ENCODE results near the gene GTPBP4. TPM values are rescaled to one million over a fixed set of nuclear protein-coding genes. Genes with fewer than 3 reads are reported as not detected.

Gene GTPBP4
- total RNA-seq, 1 experiment from 2014 or later: 44.6 TPM

GRCh38 chr10:1024103-1024502 is 35.9 kb downstream of the GTPBP4 start:
- intact Hi-C loops (cut with micrococcal nuclease): no loop called here
- POLR2A ChIA-PET (ENCODE audit: unreplicated experiment): no interaction called here
- no peaks in the 10 kb centered on the region for H3F3A ChIP-seq (ENCODE audit: low read length, unreplicated experiment)
- CTCF ChIA-PET: no interaction called here
- H3K9ac ChIP-seq (ENCODE audit: low read length): no peak overlapping the region
- H2AFZ ChIP-seq (ENCODE audit: low read length): no peak overlapping the region
- H3K27me3 ChIP-seq (ENCODE audit: low read length): no peaks in the 10 kb centered on the region
- H3K36me3 ChIP-seq (ENCODE audit: low read depth, low read length): no peaks in the 10 kb centered on the region
- DNase-seq (no peak), ATAC-seq (no peak)
- H3K4me3 ChIP-seq (ENCODE audit: low read length): no peak overlapping the region
- no peak overlapping the region for H3K4me2 ChIP-seq (ENCODE audit: low read length)
- H3K9me3 ChIP-seq (ENCODE audit: low read length): no peaks in the 10 kb centered on the region
- BruUV-seq (replicated peaks): no TSS peak
- H3K4me1 ChIP-seq (ENCODE audit: insufficient read depth, low read length): no peaks in the 10 kb centered on the region
- no peaks in the 10 kb centered on the region for H4K20me1 ChIP-seq (ENCODE audit: low read length)
- no peak overlapping the region for H3K27ac ChIP-seq (ENCODE audit: low read length)
- TF ChIP-seq EZH2 (IDR thresholded peaks at IDR 0.05; ENCODE audit: low read length, unreplicated experiment): no peak
- TF ChIP-seq, protein P1, sequence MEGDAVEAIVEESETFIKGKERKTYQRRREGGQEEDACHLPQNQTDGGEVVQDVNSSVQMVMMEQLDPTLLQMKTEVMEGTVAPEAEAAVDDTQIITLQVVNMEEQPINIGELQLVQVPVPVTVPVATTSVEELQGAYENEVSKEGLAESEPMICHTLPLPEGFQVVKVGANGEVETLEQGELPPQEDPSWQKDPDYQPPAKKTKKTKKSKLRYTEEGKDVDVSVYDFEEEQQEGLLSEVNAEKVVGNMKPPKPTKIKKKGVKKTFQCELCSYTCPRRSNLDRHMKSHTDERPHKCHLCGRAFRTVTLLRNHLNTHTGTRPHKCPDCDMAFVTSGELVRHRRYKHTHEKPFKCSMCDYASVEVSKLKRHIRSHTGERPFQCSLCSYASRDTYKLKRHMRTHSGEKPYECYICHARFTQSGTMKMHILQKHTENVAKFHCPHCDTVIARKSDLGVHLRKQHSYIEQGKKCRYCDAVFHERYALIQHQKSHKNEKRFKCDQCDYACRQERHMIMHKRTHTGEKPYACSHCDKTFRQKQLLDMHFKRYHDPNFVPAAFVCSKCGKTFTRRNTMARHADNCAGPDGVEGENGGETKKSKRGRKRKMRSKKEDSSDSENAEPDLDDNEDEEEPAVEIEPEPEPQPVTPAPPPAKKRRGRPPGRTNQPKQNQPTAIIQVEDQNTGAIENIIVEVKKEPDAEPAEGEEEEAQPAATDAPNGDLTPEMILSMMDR (conservative IDR thresholded peaks at IDR 0.05; ENCODE audit: low read depth, low read length): no peak
- TF ChIP-seq EZH2phosphoT487 (IDR thresholded peaks at IDR 0.05; ENCODE audit: borderline replicate concordance, low read length): no peak
- no peaks in the 10 kb centered on the region for H3K9me2 ChIP-seq (replicated peaks; ENCODE audit: low read length)
- no peaks in the 10 kb centered on the region for H3K79me2 ChIP-seq (ENCODE audit: low read length)

DNA sequence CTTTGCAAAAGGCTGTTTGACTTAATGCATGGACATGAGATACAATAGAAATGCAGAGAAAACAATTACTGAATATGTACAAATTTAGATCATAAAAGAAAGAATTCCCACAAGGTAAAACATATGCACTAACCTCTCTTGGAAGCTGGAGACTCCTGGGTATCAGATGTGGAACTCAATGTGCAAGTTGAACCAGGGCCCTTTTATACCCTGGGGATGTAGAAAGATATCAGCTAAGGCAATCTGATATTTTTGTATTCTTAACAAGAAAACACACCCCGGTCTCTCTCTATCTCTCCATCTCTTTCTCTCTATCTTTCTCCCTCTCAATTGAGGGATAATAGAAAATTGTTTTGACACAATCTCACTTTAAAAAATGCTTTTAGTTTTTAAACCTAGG is 37.4 kb downstream of the GTPBP4 start, which contains the start of gene IDI2:
TSS of gene IDI2 (minus strand) at position 177 of the 400 bp plus-strand sequence. CDS start 1,136 bp downstream, outside the sequence.
- Histone ChIP-seq H3K36me3 (ENCODE audit: low read depth, low read length) (no peaks in the 10 kb centered on the region), H3F3A (ENCODE audit: low read length, unreplicated experiment) (no peaks in the 10 kb centered on the region), H4K20me1 (ENCODE audit: low read length) (no peaks in the 10 kb centered on the region), H3K9ac (ENCODE audit: low read length) (no peak within 1 kb of the TSS), H3K4me2 (ENCODE audit: low read length) (no peak within 1 kb of the TSS), H3K4me1 (ENCODE audit: insufficient read depth, low read length) (no peaks in the 10 kb centered on the region), H3K4me3 (ENCODE audit: low read length) (no peak within 1 kb of the TSS), H3K27me3 (ENCODE audit: low read length) (no peaks in the 10 kb centered on the region), H3K9me3 (ENCODE audit: low read length) (no peaks in the 10 kb centered on the region), H3K27ac (ENCODE audit: low read length) (no peak within 1 kb of the TSS), H3K9me2 (replicated peaks; ENCODE audit: low read length) (no peaks in the 10 kb centered on the region), H2AFZ (ENCODE audit: low read length) (no peak within 1 kb of the TSS), H3K79me2 (ENCODE audit: low read length) (no peaks in the 10 kb centered on the region)
- POLR2A ChIA-PET (ENCODE audit: unreplicated experiment): no interaction called here
- intact Hi-C loops (cut with micrococcal nuclease): no loop called here
- no TSS peak for BruUV-seq (replicated peaks)
- ATAC-seq (no peak), DNase-seq (no peak)
- TF ChIP-seq, protein P1 (conservative IDR thresholded peaks at IDR 0.05; ENCODE audit: low read depth, low read length): no peak
- TF ChIP-seq EZH2phosphoT487 (IDR thresholded peaks at IDR 0.05; ENCODE audit: borderline replicate concordance, low read length) (no peak), EZH2 (IDR thresholded peaks at IDR 0.05; ENCODE audit: low read length, unreplicated experiment) (no peak)
- CTCF ChIA-PET: no interaction called here

- BruUV-seq (replicated peaks): no TSS peak
- H3K79me2 ChIP-seq (ENCODE audit: low read length): no peaks in the 10 kb centered on the region
- ATAC-seq (no peak), DNase-seq (no peak)
- H3K9me2 ChIP-seq (replicated peaks; ENCODE audit: low read length): no peaks in the 10 kb centered on the region
- no peaks in the 10 kb centered on the region for H3K9me3 ChIP-seq (ENCODE audit: low read length)
- no peaks in the 10 kb centered on the region for H3F3A ChIP-seq (ENCODE audit: low read length, unreplicated experiment)
- H2AFZ ChIP-seq (ENCODE audit: low read length): no peak overlapping the region
- intact Hi-C loops (cut with micrococcal nuclease): no loop called here
- H3K4me2 ChIP-seq (ENCODE audit: low read length): no peak overlapping the region
- TF ChIP-seq EZH2 (IDR thresholded peaks at IDR 0.05; ENCODE audit: low read length, unreplicated experiment): no peak
- TF ChIP-seq, protein P1 (conservative IDR thresholded peaks at IDR 0.05; ENCODE audit: low read depth, low read length): no peak
- TF ChIP-seq EZH2phosphoT487 (IDR thresholded peaks at IDR 0.05; ENCODE audit: borderline replicate concordance, low read length): no peak
- ChIA-PET POLR2A (ENCODE audit: unreplicated experiment) (no interaction called here), CTCF (no interaction called here)
- no peaks in the 10 kb centered on the region for H3K27me3 ChIP-seq (ENCODE audit: low read length)
- H3K9ac ChIP-seq (ENCODE audit: low read length): no peak overlapping the region
- H3K27ac ChIP-seq (ENCODE audit: low read length): no peak overlapping the region
- no peaks in the 10 kb centered on the region for H4K20me1 ChIP-seq (ENCODE audit: low read length)
- no peaks in the 10 kb centered on the region for H3K4me1 ChIP-seq (ENCODE audit: insufficient read depth, low read length)
- no peak overlapping the region for H3K4me3 ChIP-seq (ENCODE audit: low read length)
- H3K36me3 ChIP-seq (ENCODE audit: low read depth, low read length): no peaks in the 10 kb centered on the region
These were observed 38.3 kb downstream of the GTPBP4 start for GRCh38 chr10:1026578-1026977.
